Keratinocyte (primary cell): ENCODE measurements around the gene HIP1. TPM values are rescaled to one million over a fixed set of nuclear protein-coding genes. Genes with fewer than 3 reads are reported as not detected.
"Not testable (repeated sequence)": the region's sequence is repeated elsewhere in the genome, so short reads cannot be mapped to it uniquely, and the experiment has no call there.

Experiments used
- DNase-seq: peaks from one replicate; pipeline ENCODE4 v3.0.0-alpha.2; 2011; ENCODE audit warnings: low read depth, missing footprints, low spot score
- FAIRE-seq: peaks from 2 replicates; lab custom pipeline; 2011; peaks lifted over from hg19 to GRCh38; lab: Jason Lieb, UNC
- H2AFZ ChIP-seq: 2 replicates; pipeline ENCODE4 v1.6.0; 2012; ENCODE audit warnings: low read length, control low read depth, inconsistent platforms; ENCODE audit not compliant: control insufficient read depth
- H3K27ac ChIP-seq: 2 replicates; pipeline ENCODE4 v1.5.1; 2011; ENCODE audit warnings: low read length; ENCODE audit not compliant: control insufficient read depth, insufficient read depth
- H3K27me3 ChIP-seq: 3 replicates; pipeline ENCODE4 v1.6.0; 2011; ENCODE audit warnings: low read length; ENCODE audit not compliant: control insufficient read depth, insufficient read depth; ENCODE audit errors: extremely low read depth
- H3K36me3 ChIP-seq, 2 experiments: 2 replicates in 1 of 2; 3 replicates in 1 of 2; pipeline ENCODE4 v1.5.1; 2011; ENCODE audit warnings: low read length in 2 of 2, mild to moderate bottlenecking in 1 of 2; ENCODE audit not compliant: control insufficient read depth in 2 of 2, insufficient read depth in 2 of 2; ENCODE audit errors: extremely low read depth in 1 of 2
- H3K4me1 ChIP-seq: 3 replicates; pipeline ENCODE4 v1.5.1; 2011; ENCODE audit warnings: low read length; ENCODE audit not compliant: control insufficient read depth, insufficient read depth; ENCODE audit errors: extremely low read depth
- H3K4me2 ChIP-seq: 3 replicates; pipeline ENCODE4 v1.6.0; 2011; ENCODE audit warnings: low read depth, low read length; ENCODE audit not compliant: control insufficient read depth, insufficient read depth; ENCODE audit errors: extremely low read depth
- H3K4me3 ChIP-seq, 3 experiments: fragments of 200-600 bp in 1 of 3; sonication (generic) in 1 of 3; 2 replicates in 2 of 3; 3 replicates in 1 of 3; pipeline ENCODE4 v1.5.1; 2011 to 2016; ENCODE audit warnings: low read length in 3 of 3, mild to moderate bottlenecking in 3 of 3, control low read depth in 2 of 3, inconsistent platforms in 1 of 3, low read depth in 1 of 3, mixed read lengths in 1 of 3, mixed run types in 1 of 3, moderate library complexity in 1 of 3; ENCODE audit not compliant: control insufficient read depth in 2 of 3, insufficient read depth in 2 of 3; ENCODE audit errors: extremely low read depth in 1 of 3
- H3K79me2 ChIP-seq: 2 replicates; pipeline ENCODE4 v1.6.0; 2012; ENCODE audit warnings: low read length; ENCODE audit not compliant: control insufficient read depth, insufficient read depth
- H3K9ac ChIP-seq: 3 replicates; pipeline ENCODE4 v1.6.0; 2011; ENCODE audit warnings: low read length; ENCODE audit not compliant: control insufficient read depth, insufficient read depth; ENCODE audit errors: extremely low read depth
- H3K9me1 ChIP-seq: 3 replicates; pipeline ENCODE4 v1.6.0; 2011; ENCODE audit warnings: low read length; ENCODE audit not compliant: control insufficient read depth, insufficient read depth; ENCODE audit errors: extremely low read depth
- H3K9me3 ChIP-seq: 2 replicates; pipeline ENCODE4 v1.5.1; 2012; ENCODE audit warnings: low read depth, low read length; ENCODE audit not compliant: control insufficient read depth
- H4K20me1 ChIP-seq: 3 replicates; pipeline ENCODE4 v1.6.0; 2011; ENCODE audit warnings: low read length; ENCODE audit not compliant: control insufficient read depth, insufficient read depth; ENCODE audit errors: extremely low read depth
- EZH2 ChIP-seq: IDR thresholded peaks from one replicate; pipeline ENCODE4 v1.6.1; 2012; ENCODE audit warnings: inconsistent platforms, mild to moderate bottlenecking, low read length, moderate library complexity
- dilution Hi-C: fragments of 300-500 bp; cut with MboI; formaldehyde crosslinking; loops from one replicate; pipeline ENCODE4 v1.7.0; 2020; ENCODE audit warnings: low sequenced_read_pairs; ENCODE audit not compliant: extremely low pct_ligation_motif_present
- polyA plus RNA-seq, 5 experiments: library from polyadenylated mRNA; depleted of rRNA in 3 of 5; stranded (reverse) in 3 of 5; stranded (forward) in 1 of 5; unstranded in 1 of 5; fragments of >200 nt; gene quantifications; 1 replicate in 1 of 5; 2 replicates in 3 of 5; 3 replicates in 1 of 5; pipeline versions ENCODE4 v1.2.1 to v1.2.3, GENCODE V29; 2011 to 2012; ENCODE audit warnings: missing spikeins in 2 of 5, low read depth in 1 of 5, low replicate concordance in 1 of 5
- TF ChIP-seq, protein P1 (sequence below), 3 experiments: IDR thresholded peaks in 1 of 3; conservative IDR thresholded peaks in 1 of 3; optimal IDR thresholded peaks in 1 of 3; 2 replicates in 2 of 3; 3 replicates in 1 of 3; pipeline versions ENCODE3 to v1.5.1; 2011; ENCODE audit warnings: low read length in 3 of 3, mild to moderate bottlenecking in 3 of 3, moderate library complexity in 2 of 3, control low read depth in 1 of 3, inconsistent platforms in 1 of 3; ENCODE audit not compliant: insufficient read depth in 2 of 3; ENCODE audit errors: extremely low read depth in 1 of 3

Gene HIP1
- polyA plus RNA-seq, 1 donor (not counting 4 experiments of a cell fraction or from before 2014, with no cell fraction given): 5.0 TPM

- dilution Hi-C loops: no loop called here
- H3K27me3 ChIP-seq: no peaks in the 10 kb centered on the region
- H3K4me1 ChIP-seq: no peaks in the 10 kb centered on the region
- H3K9me1 ChIP-seq: no peaks in the 10 kb centered on the region
- H3K36me3 ChIP-seq: no peaks in the 10 kb centered on the region
- TF ChIP-seq EZH2: no peak
- TF ChIP-seq, protein P1, sequence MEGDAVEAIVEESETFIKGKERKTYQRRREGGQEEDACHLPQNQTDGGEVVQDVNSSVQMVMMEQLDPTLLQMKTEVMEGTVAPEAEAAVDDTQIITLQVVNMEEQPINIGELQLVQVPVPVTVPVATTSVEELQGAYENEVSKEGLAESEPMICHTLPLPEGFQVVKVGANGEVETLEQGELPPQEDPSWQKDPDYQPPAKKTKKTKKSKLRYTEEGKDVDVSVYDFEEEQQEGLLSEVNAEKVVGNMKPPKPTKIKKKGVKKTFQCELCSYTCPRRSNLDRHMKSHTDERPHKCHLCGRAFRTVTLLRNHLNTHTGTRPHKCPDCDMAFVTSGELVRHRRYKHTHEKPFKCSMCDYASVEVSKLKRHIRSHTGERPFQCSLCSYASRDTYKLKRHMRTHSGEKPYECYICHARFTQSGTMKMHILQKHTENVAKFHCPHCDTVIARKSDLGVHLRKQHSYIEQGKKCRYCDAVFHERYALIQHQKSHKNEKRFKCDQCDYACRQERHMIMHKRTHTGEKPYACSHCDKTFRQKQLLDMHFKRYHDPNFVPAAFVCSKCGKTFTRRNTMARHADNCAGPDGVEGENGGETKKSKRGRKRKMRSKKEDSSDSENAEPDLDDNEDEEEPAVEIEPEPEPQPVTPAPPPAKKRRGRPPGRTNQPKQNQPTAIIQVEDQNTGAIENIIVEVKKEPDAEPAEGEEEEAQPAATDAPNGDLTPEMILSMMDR (optimal IDR thresholded peaks at IDR 0.05 in 1 of 3, IDR thresholded peaks at IDR 0.05 in 1 of 3, conservative IDR thresholded peaks at IDR 0.05 in 1 of 3; ENCODE audit: extremely low read depth in 1 of 3, insufficient read depth in 2 of 3, low read length in 3 of 3): no peak
- H2AFZ ChIP-seq: no peak overlapping the region
- no peak overlapping the region for H3K9ac ChIP-seq
- no peak overlapping the region for H3K27ac ChIP-seq
- no peaks in the 10 kb centered on the region for H3K79me2 ChIP-seq
- no peak overlapping the region for H3K4me3 ChIP-seq
- H4K20me1 ChIP-seq: no peaks in the 10 kb centered on the region
- H3K4me2 ChIP-seq: no peak overlapping the region
- H3K9me3 ChIP-seq: no peaks in the 10 kb centered on the region
- DNase-seq: no peak
- FAIRE-seq: no peak
These were observed 130.2 kb downstream of the HIP1 start for GRCh38 chr7:75608451-75609122.

DNA sequence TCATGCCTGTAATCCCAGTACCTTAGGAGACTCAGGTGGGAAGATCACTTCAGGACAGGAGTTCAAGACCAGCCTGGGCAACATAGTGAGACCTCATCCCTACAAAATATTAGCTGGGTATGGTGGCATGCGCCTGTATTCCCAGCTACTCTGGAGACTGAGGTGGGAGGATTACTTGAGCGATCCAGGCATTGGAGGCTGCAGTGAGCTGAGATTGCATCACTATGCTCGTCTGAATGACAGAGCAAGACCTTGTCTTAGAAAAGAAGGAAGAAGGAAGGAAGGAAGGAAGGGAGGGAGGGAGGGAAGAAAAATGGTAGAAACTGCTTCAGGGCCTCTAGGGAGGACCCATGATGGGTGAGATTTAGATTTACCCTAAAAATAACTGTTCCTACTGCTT, 134.3 kb downstream of the HIP1 start:
- H3K4me1 ChIP-seq: no peaks in the 10 kb centered on the region
- H3K27me3 ChIP-seq: no peaks in the 10 kb centered on the region
- TF ChIP-seq, protein P1 (optimal IDR thresholded peaks at IDR 0.05 in 1 of 3, IDR thresholded peaks at IDR 0.05 in 1 of 3, conservative IDR thresholded peaks at IDR 0.05 in 1 of 3; ENCODE audit: extremely low read depth in 1 of 3, insufficient read depth in 2 of 3, low read length in 3 of 3): no peak
- no peak for TF ChIP-seq EZH2
- FAIRE-seq (no peak), DNase-seq (no peak)
- dilution Hi-C loops: no loop called here
- no peak overlapping the region for H2AFZ ChIP-seq
- H3K27ac ChIP-seq: no peak overlapping the region
- H3K4me3 ChIP-seq: no peak overlapping the region
- H3K9me3 ChIP-seq: no peaks in the 10 kb centered on the region
- no peak overlapping the region for H3K9ac ChIP-seq
- H4K20me1 ChIP-seq: no peaks in the 10 kb centered on the region
- no peak overlapping the region for H3K4me2 ChIP-seq
- no peaks in the 10 kb centered on the region for H3K79me2 ChIP-seq
- H3K36me3 ChIP-seq: no peaks in the 10 kb centered on the region
- no peaks in the 10 kb centered on the region for H3K9me1 ChIP-seq

DNA sequence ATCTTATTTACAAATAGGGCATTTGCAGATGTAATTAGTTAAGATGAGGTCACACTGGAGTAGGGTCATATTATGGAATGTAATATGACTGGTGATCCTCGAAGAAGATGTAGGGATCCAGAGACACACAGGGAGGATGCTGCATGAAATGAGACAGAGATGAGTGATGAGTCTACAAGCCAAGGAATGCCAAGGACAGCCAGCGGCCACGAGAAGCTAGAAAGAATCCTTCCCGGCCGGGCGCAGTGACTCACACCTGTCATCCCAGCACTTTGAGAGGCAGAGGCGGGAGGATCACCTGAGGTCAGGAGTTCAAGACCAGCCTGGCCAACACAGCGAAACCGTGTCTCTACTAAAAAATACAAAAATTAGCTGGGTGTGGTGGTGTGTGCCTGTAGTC, 135.9 kb downstream of the HIP1 start:
- FAIRE-seq, H3K9me3 ChIP-seq, H3K27me3 ChIP-seq, H3K27ac ChIP-seq, H3K36me3 ChIP-seq, H3K4me3 ChIP-seq, H2AFZ ChIP-seq, H3K4me1 ChIP-seq, DNase-seq, H3K79me2 ChIP-seq, H4K20me1 ChIP-seq, H3K9me1 ChIP-seq, H3K9ac ChIP-seq, dilution Hi-C loops, H3K4me2 ChIP-seq: not testable (repeated sequence)
